ENCODE results near the gene GLCCI1.

DNA sequence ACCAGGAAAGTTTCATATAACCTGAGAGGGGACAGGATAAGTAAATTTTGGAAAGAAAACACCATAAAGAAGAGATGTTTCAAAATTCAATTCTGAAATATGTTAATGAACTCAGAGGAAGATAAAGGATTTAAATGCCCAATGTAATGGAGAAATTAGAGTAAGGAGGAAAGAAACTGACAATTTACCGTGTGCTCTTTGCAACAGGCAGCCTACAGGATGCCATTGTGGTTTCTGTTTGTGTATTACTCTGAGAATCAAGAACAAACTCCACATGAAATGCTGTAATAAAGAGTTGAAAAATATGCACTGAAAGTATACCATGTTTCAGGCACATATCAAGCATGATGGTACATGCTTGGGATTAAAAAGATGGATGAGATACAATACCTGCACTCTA, 44.8 kb upstream of the GLCCI1 start:
- TF ChIP-seq, protein P1, sequence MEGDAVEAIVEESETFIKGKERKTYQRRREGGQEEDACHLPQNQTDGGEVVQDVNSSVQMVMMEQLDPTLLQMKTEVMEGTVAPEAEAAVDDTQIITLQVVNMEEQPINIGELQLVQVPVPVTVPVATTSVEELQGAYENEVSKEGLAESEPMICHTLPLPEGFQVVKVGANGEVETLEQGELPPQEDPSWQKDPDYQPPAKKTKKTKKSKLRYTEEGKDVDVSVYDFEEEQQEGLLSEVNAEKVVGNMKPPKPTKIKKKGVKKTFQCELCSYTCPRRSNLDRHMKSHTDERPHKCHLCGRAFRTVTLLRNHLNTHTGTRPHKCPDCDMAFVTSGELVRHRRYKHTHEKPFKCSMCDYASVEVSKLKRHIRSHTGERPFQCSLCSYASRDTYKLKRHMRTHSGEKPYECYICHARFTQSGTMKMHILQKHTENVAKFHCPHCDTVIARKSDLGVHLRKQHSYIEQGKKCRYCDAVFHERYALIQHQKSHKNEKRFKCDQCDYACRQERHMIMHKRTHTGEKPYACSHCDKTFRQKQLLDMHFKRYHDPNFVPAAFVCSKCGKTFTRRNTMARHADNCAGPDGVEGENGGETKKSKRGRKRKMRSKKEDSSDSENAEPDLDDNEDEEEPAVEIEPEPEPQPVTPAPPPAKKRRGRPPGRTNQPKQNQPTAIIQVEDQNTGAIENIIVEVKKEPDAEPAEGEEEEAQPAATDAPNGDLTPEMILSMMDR (IDR thresholded peaks at IDR 0.05; ENCODE audit: low read length), result no peak
- no peak for TF ChIP-seq EZH2 (IDR thresholded peaks at IDR 0.05; ENCODE audit: borderline replicate concordance, low read length)

Measured in OCI-LY1 (cell line).